VCaP (cell line): Measurements from ENCODE around the gene IGF1R.

Source experiments
- H3K27ac ChIP-seq: fragments of 450-650 bp; 2 replicates; pipeline ENCODE4 v1.5.1; 2017
- CTCF ChIP-seq: fragments of 450-650 bp; conservative IDR thresholded peaks from 2 replicates; pipeline ENCODE4 v1.5.1; 2017; ENCODE audit warnings: mild to moderate bottlenecking, moderate library complexity

The IGF1R gene

GRCh38 chr15:98795980-98796379, 147.6 kb downstream of the IGF1R start:
- peak overlapping the region; percentile 95 for H3K27ac ChIP-seq
- no peak for TF ChIP-seq CTCF

- peak overlapping the region; percentile 95 for H3K27ac ChIP-seq
- peak; percentile 64 for TF ChIP-seq CTCF
Measured at GRCh38 chr15:98796685-98797357, 148.5 kb downstream of the IGF1R start.

GRCh38 chr15:98798375-98798893, 150.1 kb downstream of the IGF1R start:
- peak overlapping the region; percentile 95 for H3K27ac ChIP-seq
- TF ChIP-seq CTCF = no peak

- H3K27ac ChIP-seq = peak overlapping the region; percentile 95
Measured at GRCh38 chr15:98799461-98800390, 151.4 kb downstream of the IGF1R start.

GRCh38 chr15:98800437-98801233, 152.3 kb downstream of the IGF1R start:
- H3K27ac ChIP-seq = peak overlapping the region; percentile 95
- TF ChIP-seq CTCF = no peak

More at GRCh38 chr15:98799461-98800390, 151.4 kb downstream of the IGF1R start:
- no peak for TF ChIP-seq CTCF

DNA sequence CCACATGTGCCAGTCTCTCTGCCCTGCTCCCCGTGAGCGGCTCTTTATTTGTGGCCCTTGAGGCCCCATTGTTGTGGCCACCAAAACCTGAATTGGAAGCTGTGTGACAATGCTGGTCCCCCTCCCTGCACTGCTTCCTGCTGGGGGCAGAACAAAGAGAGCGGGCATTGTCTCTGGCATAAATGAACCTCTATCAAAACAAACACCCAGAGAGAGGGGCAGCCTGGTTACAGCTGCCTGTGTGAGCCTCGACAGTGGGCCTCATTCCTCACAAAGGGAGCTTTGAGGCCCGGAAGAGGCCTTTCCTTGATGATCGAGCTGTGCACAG, 152.9 kb downstream of the IGF1R start:
- TF ChIP-seq CTCF = no peak
- H3K27ac ChIP-seq = peak overlapping the region; percentile 95
